ENCODE measurements around the gene TMEM144. TPM values are rescaled to one million over a fixed set of nuclear protein-coding genes. Genes with fewer than 3 reads are reported as not detected.

TMEM144 gene
- total and polyA plus RNA-seq, 2 donors (not counting 1 experiment from before 2014, with no cell fraction given): 1.5 to 4.6 TPM

DNA sequence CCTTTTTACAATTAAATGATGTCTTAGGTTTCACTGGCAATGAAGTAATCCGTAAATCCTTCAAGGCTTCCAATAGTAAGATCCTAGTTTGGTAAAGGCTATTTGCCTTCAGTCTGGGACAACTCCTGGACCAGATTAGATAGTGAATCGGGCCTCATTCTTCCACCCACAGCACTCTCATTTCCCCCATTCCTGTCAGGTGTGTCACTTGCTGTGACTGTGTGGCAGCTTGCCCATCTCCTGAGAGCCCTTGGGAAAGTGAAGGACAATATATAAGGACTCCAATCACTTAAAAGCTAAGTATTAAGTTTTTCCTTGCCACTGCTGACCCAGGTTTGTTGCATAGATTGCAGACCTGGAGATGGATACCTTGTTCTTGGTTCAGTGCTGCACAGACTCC is 34.2 kb upstream of the TMEM144 start:
- TF ChIP-seq EZH2 (IDR thresholded peaks at IDR 0.05; ENCODE audit: low read length, missing control alignments): no peak
- TF ChIP-seq, protein P1, sequence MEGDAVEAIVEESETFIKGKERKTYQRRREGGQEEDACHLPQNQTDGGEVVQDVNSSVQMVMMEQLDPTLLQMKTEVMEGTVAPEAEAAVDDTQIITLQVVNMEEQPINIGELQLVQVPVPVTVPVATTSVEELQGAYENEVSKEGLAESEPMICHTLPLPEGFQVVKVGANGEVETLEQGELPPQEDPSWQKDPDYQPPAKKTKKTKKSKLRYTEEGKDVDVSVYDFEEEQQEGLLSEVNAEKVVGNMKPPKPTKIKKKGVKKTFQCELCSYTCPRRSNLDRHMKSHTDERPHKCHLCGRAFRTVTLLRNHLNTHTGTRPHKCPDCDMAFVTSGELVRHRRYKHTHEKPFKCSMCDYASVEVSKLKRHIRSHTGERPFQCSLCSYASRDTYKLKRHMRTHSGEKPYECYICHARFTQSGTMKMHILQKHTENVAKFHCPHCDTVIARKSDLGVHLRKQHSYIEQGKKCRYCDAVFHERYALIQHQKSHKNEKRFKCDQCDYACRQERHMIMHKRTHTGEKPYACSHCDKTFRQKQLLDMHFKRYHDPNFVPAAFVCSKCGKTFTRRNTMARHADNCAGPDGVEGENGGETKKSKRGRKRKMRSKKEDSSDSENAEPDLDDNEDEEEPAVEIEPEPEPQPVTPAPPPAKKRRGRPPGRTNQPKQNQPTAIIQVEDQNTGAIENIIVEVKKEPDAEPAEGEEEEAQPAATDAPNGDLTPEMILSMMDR (conservative IDR thresholded peaks at IDR 0.05 in 1 of 2, IDR thresholded peaks at IDR 0.05 in 1 of 2; ENCODE audit: low read depth in 1 of 2, low read length in 2 of 2): no peak
- H3K4me2 ChIP-seq (ENCODE audit: extremely low read depth, insufficient read depth, low read length): no peak overlapping the region

DNA sequence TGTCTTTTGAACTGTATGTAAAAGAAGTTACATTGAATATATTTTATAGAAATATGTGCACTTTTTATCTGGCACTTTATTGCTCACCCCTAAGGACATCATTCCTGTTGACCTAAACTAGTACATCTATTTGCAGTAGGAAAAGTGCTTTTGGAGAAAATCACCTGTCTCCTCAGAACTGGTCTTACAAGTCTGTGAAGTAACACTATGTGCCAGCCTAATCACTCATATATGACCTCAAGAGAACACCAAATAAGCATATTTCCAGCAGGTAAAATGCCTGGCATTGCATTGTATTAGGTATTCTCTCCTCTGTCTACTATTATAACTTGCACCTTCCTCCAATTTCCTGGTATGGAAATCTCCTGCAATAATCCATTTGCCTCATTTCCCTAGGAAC is 33.5 kb upstream of the TMEM144 start:
- TF ChIP-seq, protein P1 (conservative IDR thresholded peaks at IDR 0.05 in 1 of 2, IDR thresholded peaks at IDR 0.05 in 1 of 2; ENCODE audit: low read depth in 1 of 2, low read length in 2 of 2): no peak
- TF ChIP-seq EZH2 (IDR thresholded peaks at IDR 0.05; ENCODE audit: low read length, missing control alignments): no peak
- no peak for DNase-seq (ENCODE audit: low read depth in 2 of 2)
- Histone ChIP-seq H2AFZ (ENCODE audit: low read length) (no peak overlapping the region), H3K27ac (ENCODE audit: insufficient read depth, low read length) (no peak overlapping the region), H3K27me3 (ENCODE audit: control insufficient read depth, insufficient read depth, low read length) (no peaks in the 10 kb centered on the region), H3K79me2 (ENCODE audit: control insufficient read depth, insufficient read depth, low read length) (no peaks in the 10 kb centered on the region), H3K9me3 (ENCODE audit: control insufficient read depth, insufficient read depth, low read depth, low read length) (no peaks in the 10 kb centered on the region), H3K9ac (ENCODE audit: insufficient read depth, low read length) (no peak overlapping the region), H3K4me1 (ENCODE audit: control insufficient read depth, extremely low read depth, insufficient read depth, low read length) (no peaks in the 10 kb centered on the region), H4K20me1 (ENCODE audit: control insufficient read depth, extremely low read depth, insufficient read depth, low read length) (no peaks in the 10 kb centered on the region), H3K4me3 (replicated peaks in 1 of 4; ENCODE audit: control extremely low read depth in 1 of 4, insufficient read depth in 1 of 4, low read depth in 3 of 4, low read length in 4 of 4) (no peak overlapping the region), H3K4me2 (ENCODE audit: extremely low read depth, insufficient read depth, low read length) (no peak overlapping the region), H3K36me3 (ENCODE audit: control insufficient read depth, insufficient read depth, low read length) (no peaks in the 10 kb centered on the region)

More for the DNA sequence above, 34.2 kb upstream of the TMEM144 start:
- peak in 1 of 2 donors; percentile 73 for DNase-seq (ENCODE audit: low read depth in 2 of 2)
- Histone ChIP-seq H3K4me1 (ENCODE audit: control insufficient read depth, extremely low read depth, insufficient read depth, low read length) (peaks cover 2% of the 10 kb centered on the region), H2AFZ (ENCODE audit: low read length) (no peak overlapping the region), H4K20me1 (ENCODE audit: control insufficient read depth, extremely low read depth, insufficient read depth, low read length) (no peaks in the 10 kb centered on the region), H3K79me2 (ENCODE audit: control insufficient read depth, insufficient read depth, low read length) (no peaks in the 10 kb centered on the region), H3K9me3 (ENCODE audit: control insufficient read depth, insufficient read depth, low read depth, low read length) (no peaks in the 10 kb centered on the region), H3K27me3 (ENCODE audit: control insufficient read depth, insufficient read depth, low read length) (no peaks in the 10 kb centered on the region), H3K27ac (ENCODE audit: insufficient read depth, low read length) (no peak overlapping the region), H3K9ac (ENCODE audit: insufficient read depth, low read length) (no peak overlapping the region), H3K4me3 (replicated peaks in 1 of 4; ENCODE audit: control extremely low read depth in 1 of 4, insufficient read depth in 1 of 4, low read depth in 3 of 4, low read length in 4 of 4) (no peak overlapping the region), H3K36me3 (ENCODE audit: control insufficient read depth, insufficient read depth, low read length) (no peaks in the 10 kb centered on the region)

DNA sequence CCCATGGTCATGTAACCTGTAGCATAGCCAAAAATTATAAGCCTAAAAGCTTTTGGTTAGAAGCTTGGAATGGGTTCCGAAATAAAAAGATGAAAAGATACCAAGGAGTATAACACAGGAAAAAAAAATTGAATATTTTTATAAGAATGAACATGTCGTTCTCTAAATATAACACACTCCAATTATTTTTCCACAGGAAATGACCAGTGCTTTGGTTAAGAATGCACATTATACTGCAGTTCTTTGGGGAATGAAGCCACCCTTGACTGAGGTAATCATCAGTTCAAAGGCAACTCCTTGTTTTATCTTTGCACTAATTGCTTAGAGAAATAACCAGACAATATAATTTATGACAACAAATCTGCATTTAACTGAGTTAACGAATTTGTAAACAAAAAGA is 30.8 kb upstream of the TMEM144 start:
- TF ChIP-seq EZH2 (IDR thresholded peaks at IDR 0.05; ENCODE audit: low read length, missing control alignments): no peak
- TF ChIP-seq, protein P1 (conservative IDR thresholded peaks at IDR 0.05 in 1 of 2, IDR thresholded peaks at IDR 0.05 in 1 of 2; ENCODE audit: low read depth in 1 of 2, low read length in 2 of 2): no peak
- H3K27me3 ChIP-seq (ENCODE audit: control insufficient read depth, insufficient read depth, low read length): no peaks in the 10 kb centered on the region
- no peak overlapping the region for H3K4me2 ChIP-seq (ENCODE audit: extremely low read depth, insufficient read depth, low read length)
- no peak overlapping the region for H2AFZ ChIP-seq (ENCODE audit: low read length)
- no peaks in the 10 kb centered on the region for H3K4me1 ChIP-seq (ENCODE audit: control insufficient read depth, extremely low read depth, insufficient read depth, low read length)
- no peaks in the 10 kb centered on the region for H4K20me1 ChIP-seq (ENCODE audit: control insufficient read depth, extremely low read depth, insufficient read depth, low read length)
- DNase-seq (ENCODE audit: low read depth in 2 of 2): no peak
- no peaks in the 10 kb centered on the region for H3K9me3 ChIP-seq (ENCODE audit: control insufficient read depth, insufficient read depth, low read depth, low read length)
- no peaks in the 10 kb centered on the region for H3K36me3 ChIP-seq (ENCODE audit: control insufficient read depth, insufficient read depth, low read length)
- no peak overlapping the region for H3K27ac ChIP-seq (ENCODE audit: insufficient read depth, low read length)
- H3K79me2 ChIP-seq (ENCODE audit: control insufficient read depth, insufficient read depth, low read length): no peaks in the 10 kb centered on the region
- H3K4me3 ChIP-seq (replicated peaks in 1 of 4; ENCODE audit: control extremely low read depth in 1 of 4, insufficient read depth in 1 of 4, low read depth in 3 of 4, low read length in 4 of 4): no peak overlapping the region
- no peak overlapping the region for H3K9ac ChIP-seq (ENCODE audit: insufficient read depth, low read length)
